Renal pelvis (tissue), 12 donors: Measurements from ENCODE around the gene LRFN4. TPM values are rescaled to one million over a fixed set of nuclear protein-coding genes. Genes with fewer than 3 reads are reported as not detected.
"Not testable (repeated sequence)": the region's sequence is repeated elsewhere in the genome, so short reads cannot be mapped to it uniquely, and the experiment has no call there.

ENCODE experiments used
- DNase-seq: peaks from one replicate; pipeline ENCODE4 v3.0.0-alpha.2; 2013
- long read RNA-seq, 16 experiments: transcript quantifications; one replicate each; lab custom pipeline, GENCODE V29; 2026
- polyA plus RNA-seq, 3 donors: library from polyadenylated mRNA; unstranded; fragments of 120-200 nt; gene quantifications; one replicate each; pipeline ENCODE4 v1.2.1, GENCODE V29; 2013; ENCODE audit not compliant: insufficient read length in 3 of 3

Gene LRFN4
- 10 to 100 TPM; 21.8 to 30.7 (median 27.3) TPM for polyA plus RNA-seq
- long read RNA-seq, donor 1, transcript LRFN4-201 (2 exons, 2,431 nt) = major isoform, 11 of 17 reads
- long read RNA-seq, donor 1, partial matches to known transcripts = 0 of 17 reads
- long read RNA-seq, donor 1, other reads (novel, unspliced or antisense) = 6 of 17 reads
- long read RNA-seq, donor 2, transcript LRFN4-201 (2 exons, 2,431 nt) = major isoform, 15 of 28 reads
- long read RNA-seq, donor 2, partial matches to known transcripts = 5 of 28 reads
- long read RNA-seq, donor 2, other reads (novel, unspliced or antisense) = 8 of 28 reads
- long read RNA-seq, donor 3, transcript LRFN4-201 (2 exons, 2,431 nt) = major isoform, 18 of 23 reads
- long read RNA-seq, donor 3, partial matches to known transcripts = 0 of 23 reads
- long read RNA-seq, donor 3, other reads (novel, unspliced or antisense) = 5 of 23 reads
- long read RNA-seq, donor 4, transcript LRFN4-201 (2 exons, 2,431 nt) = major isoform, 12 of 17 reads
- long read RNA-seq, donor 4, partial matches to known transcripts = 0 of 17 reads
- long read RNA-seq, donor 4, other reads (novel, unspliced or antisense) = 5 of 17 reads
- long read RNA-seq, donor 5, transcript LRFN4-201 (2 exons, 2,431 nt) = major isoform, 8 of 8 reads
- long read RNA-seq, donor 5, partial matches to known transcripts = 0 of 8 reads
- long read RNA-seq, donor 5, other reads (novel, unspliced or antisense) = 0 of 8 reads
- long read RNA-seq, donor 6, transcript LRFN4-201 (2 exons, 2,431 nt) = major isoform, 19 of 26 reads
- long read RNA-seq, donor 6, partial matches to known transcripts = 0 of 26 reads
- long read RNA-seq, donor 6, other reads (novel, unspliced or antisense) = 7 of 26 reads
- long read RNA-seq, donor 7, transcript LRFN4-201 (2 exons, 2,431 nt) = major isoform, 24 of 49 reads
- long read RNA-seq, donor 7, partial matches to known transcripts = 18 of 49 reads
- long read RNA-seq, donor 7, other reads (novel, unspliced or antisense) = 7 of 49 reads
- long read RNA-seq, donor 8, partial matches to known transcripts = 0 of 2 reads
- long read RNA-seq, donor 8, other reads (novel, unspliced or antisense) = 0 of 2 reads
- long read RNA-seq, donor 9, transcript LRFN4-201 (2 exons, 2,431 nt) = major isoform, 24 of 31 reads
- long read RNA-seq, donor 9, partial matches to known transcripts = 7 of 31 reads
- long read RNA-seq, donor 9, other reads (novel, unspliced or antisense) = 0 of 31 reads
- long read RNA-seq, donor 10, transcript LRFN4-201 (2 exons, 2,431 nt) = major isoform, 14 of 15 reads
- long read RNA-seq, donor 10, partial matches to known transcripts = 0 of 15 reads
- long read RNA-seq, donor 10, other reads (novel, unspliced or antisense) = 0 of 15 reads
- long read RNA-seq, donor 11, transcript LRFN4-201 (2 exons, 2,431 nt) = major isoform, 23 of 29 reads
- long read RNA-seq, donor 11, partial matches to known transcripts = 6 of 29 reads
- long read RNA-seq, donor 11, other reads (novel, unspliced or antisense) = 0 of 29 reads
- long read RNA-seq, donor 12, transcript LRFN4-201 (2 exons, 2,431 nt) = major isoform, 21 of 21 reads
- long read RNA-seq, donor 12, partial matches to known transcripts = 0 of 21 reads
- long read RNA-seq, donor 12, other reads (novel, unspliced or antisense) = 0 of 21 reads
- long read RNA-seq, donor 13, transcript LRFN4-201 (2 exons, 2,431 nt) = major isoform, 9 of 16 reads
- long read RNA-seq, donor 13, partial matches to known transcripts = 7 of 16 reads
- long read RNA-seq, donor 13, other reads (novel, unspliced or antisense) = 0 of 16 reads
- long read RNA-seq, donor 14 = 0 reads
- long read RNA-seq, donor 15, transcript LRFN4-201 (2 exons, 2,431 nt) = major isoform, 19 of 25 reads
- long read RNA-seq, donor 15, partial matches to known transcripts = 0 of 25 reads
- long read RNA-seq, donor 15, other reads (novel, unspliced or antisense) = 6 of 25 reads
- long read RNA-seq, donor 16, transcript LRFN4-201 (2 exons, 2,431 nt) = major isoform, 20 of 30 reads
- long read RNA-seq, donor 16, partial matches to known transcripts = 10 of 30 reads
- long read RNA-seq, donor 16, other reads (novel, unspliced or antisense) = 0 of 30 reads

- no peak for DNase-seq
Observed at GRCh38 chr11:66856496-66857233, at the start of gene LRFN4. TSS of gene LRFN4 (plus strand) at chr11:66857064. CDS start at chr11:66857745, 681 bp downstream.

GRCh38 chr11:66809592-66809991 is 47.3 kb upstream of the LRFN4 start:
- DNase-seq = no peak

GRCh38 chr11:66810576-66811185 is 46.2 kb upstream of the LRFN4 start:
- DNase-seq = no peak

- no peak for DNase-seq
Observed at GRCh38 chr11:66814678-66815077, 42.2 kb upstream of the LRFN4 start.

GRCh38 chr11:66815646-66816045 is 41.2 kb upstream of the LRFN4 start:
- no peak for DNase-seq

GRCh38 chr11:66818231-66818955 is 38.5 kb upstream of the LRFN4 start:
- DNase-seq = no peak

- no peak for DNase-seq
Observed at GRCh38 chr11:66820381-66820780, 36.5 kb upstream of the LRFN4 start.

- no peak for DNase-seq
Observed at GRCh38 chr11:66820901-66821300, 36.0 kb upstream of the LRFN4 start.

GRCh38 chr11:66823700-66824099 is 33.2 kb upstream of the LRFN4 start:
- no peak for DNase-seq

- DNase-seq = not testable (repeated sequence)
Observed at GRCh38 chr11:66824573-66824972, 32.3 kb upstream of the LRFN4 start.

- DNase-seq = no peak
Observed at GRCh38 chr11:66834539-66834845, 22.4 kb upstream of the LRFN4 start.

GRCh38 chr11:66834943-66835342 is 21.9 kb upstream of the LRFN4 start:
- no peak for DNase-seq

GRCh38 chr11:66835768-66836405 is 21.0 kb upstream of the LRFN4 start:
- DNase-seq = no peak

GRCh38 chr11:66840317-66841091 is 16.4 kb upstream of the LRFN4 start:
- DNase-seq = no peak

- no peak for DNase-seq
Observed at GRCh38 chr11:66841861-66842260, 15.0 kb upstream of the LRFN4 start.

- no peak for DNase-seq
Observed at GRCh38 chr11:66842501-66842895, 14.4 kb upstream of the LRFN4 start.
